Stimulated activated CD8-positive, alpha-beta memory T cell treated with anti-CD3 and anti-CD28 coated beads, Interleukin-2, amount 100 ng/mL, for 48 hours (primary cell): ENCODE results near the gene POMGNT2.

Experiments
- DNase-seq, 2 donors: peaks; one replicate each; pipeline ENCODE4 v3.0.0-alpha.2; 2020; ENCODE audit warnings: low read depth in 2 of 2

The POMGNT2 gene

GRCh38 chr3:43102773-43103480 is 3.0 kb downstream of the POMGNT2 start:
- DNase-seq = no peak

GRCh38 chr3:43098761-43099160 is 7.1 kb downstream of the POMGNT2 start:
- DNase-seq = no peak

GRCh38 chr3:43097400-43098080 is 8.3 kb downstream of the POMGNT2 start:
- DNase-seq = no peak

- DNase-seq = no peak
Measured at GRCh38 chr3:43096761-43097160, 9.1 kb downstream of the POMGNT2 start.

- DNase-seq = no peak
Measured at GRCh38 chr3:43095370-43095769, 10.5 kb downstream of the POMGNT2 start.

- no peak for DNase-seq
Measured at GRCh38 chr3:43094851-43095250, 11.0 kb downstream of the POMGNT2 start.

GRCh38 chr3:43094381-43094780 is 11.5 kb downstream of the POMGNT2 start:
- no peak for DNase-seq

- DNase-seq = no peak
Measured at GRCh38 chr3:43093974-43094373, 11.9 kb downstream of the POMGNT2 start.

GRCh38 chr3:43093006-43093405 is 12.9 kb downstream of the POMGNT2 start:
- no peak for DNase-seq

GRCh38 chr3:43091481-43091880 is 14.4 kb downstream of the POMGNT2 start:
- no peak for DNase-seq

- DNase-seq = no peak
Measured at GRCh38 chr3:43090238-43090637, 15.6 kb downstream of the POMGNT2 start.

- DNase-seq = no peak
Measured at GRCh38 chr3:43089081-43089480, 16.8 kb downstream of the POMGNT2 start.

GRCh38 chr3:43087249-43087776 is 18.6 kb downstream of the POMGNT2 start:
- no peak for DNase-seq

- DNase-seq = no peak
Measured at GRCh38 chr3:43086460-43087165, 19.3 kb downstream of the POMGNT2 start.

- no peak for DNase-seq
Measured at GRCh38 chr3:43082457-43082856, 23.4 kb downstream of the POMGNT2 start.

GRCh38 chr3:43081796-43082195 is 24.1 kb downstream of the POMGNT2 start:
- DNase-seq = no peak

- no peak for DNase-seq
Measured at GRCh38 chr3:43080726-43081568, 24.9 kb downstream of the POMGNT2 start.

GRCh38 chr3:43079536-43080332 is 26.1 kb downstream of the POMGNT2 start:
- no peak for DNase-seq

- DNase-seq = no peak
Measured at GRCh38 chr3:43077707-43078106, 28.2 kb downstream of the POMGNT2 start.

- no peak for DNase-seq
Measured at GRCh38 chr3:43077261-43077660, 28.6 kb downstream of the POMGNT2 start.

- no peak for DNase-seq
Measured at GRCh38 chr3:43076857-43077256, 29.0 kb downstream of the POMGNT2 start.
